Prostate gland (tissue), 2 donors: Measurements from ENCODE around the gene ADGRE1.

ENCODE experiments used
- CTCF ChIP-seq, 4 experiments: fragments of 200-600 bp in 2 of 4; fragments of 450-650 bp in 2 of 4; sonication (generic) in 2 of 4; IDR thresholded peaks; 1 replicate in 3 of 4; 2 replicates in 1 of 4; pipeline ENCODE4 v1.5.1; 2016 to 2019; ENCODE audit warnings: antibody characterized with exemption in 4 of 4, mild to moderate bottlenecking in 2 of 4, moderate library complexity in 2 of 4
- POLR2A ChIP-seq: fragments of 450-650 bp; IDR thresholded peaks from one replicate; pipeline ENCODE4 v1.6.1; 2016; ENCODE audit warnings: antibody characterized with exemption, mild to moderate bottlenecking
- POLR2AphosphoS5 ChIP-seq: sonication (generic); formaldehyde crosslinking; IDR thresholded peaks from one replicate; pipeline ENCODE4 v1.6.1; 2017; ENCODE audit warnings: antibody characterized with exemption

- TF ChIP-seq POLR2A (no peak), POLR2AphosphoS5 (no peak), CTCF (IDR thresholded peaks at IDR 0.05) (no peak)
These were observed 10.6 kb upstream of the ADGRE1 start for GRCh38 chr19:6876748-6877147.
